ENCODE measurements around the gene GJD3.

- TF ChIP-seq JUN (IDR thresholded peaks at IDR 0.05; ENCODE audit: borderline replicate concordance, insufficient read depth, insufficient read length, low read depth), result no peak
- no peak for TF ChIP-seq EZH2 (IDR thresholded peaks at IDR 0.05; ENCODE audit: borderline replicate concordance, low read depth, low read length, severe bottlenecking)
- no peak for TF ChIP-seq CTCF (IDR thresholded peaks at IDR 0.05; ENCODE audit: extremely low read depth in 1 of 2, insufficient read depth in 1 of 2, low read depth in 1 of 2, low read length in 2 of 2)
- no peak for TF ChIP-seq MYC (IDR thresholded peaks at IDR 0.05; ENCODE audit: low read depth, low read length)
- TF ChIP-seq MAX (IDR thresholded peaks at IDR 0.05; ENCODE audit: insufficient read depth, insufficient read length), result no peak
- no peak for TF ChIP-seq POLR2A (IDR thresholded peaks at IDR 0.05; ENCODE audit: low read depth, low read length)
- no peak for TF ChIP-seq FOS (IDR thresholded peaks at IDR 0.05; ENCODE audit: borderline replicate concordance, insufficient read depth, low read length)
- TF ChIP-seq POLR2AphosphoS5 (IDR thresholded peaks at IDR 0.05; ENCODE audit: insufficient read depth, low read depth, low read length), result no peak
Measured at GRCh38 chr17:40327244-40327729, 37.2 kb downstream of the GJD3 start.

Data from endothelial cell of umbilical vein (primary cell).